Duodenal mucosa (tissue), 2 donors: ENCODE measurements around the gene CNOT8.

Experiments used
- H3K27ac ChIP-seq: one replicate; pipeline ENCODE4 v1.7.0; 2013; ENCODE audit warnings: low read depth, low read length
- H3K27me3 ChIP-seq, 2 donors: one replicate each; pipeline ENCODE4 v1.7.0; 2013; ENCODE audit warnings: low read length in 2 of 2, control low read depth in 1 of 2; ENCODE audit not compliant: insufficient read depth in 2 of 2, control insufficient read depth in 1 of 2
- H3K36me3 ChIP-seq, 2 donors: one replicate each; pipeline ENCODE4 v1.7.0; 2013; ENCODE audit warnings: low read length in 2 of 2, control low read depth in 1 of 2; ENCODE audit not compliant: insufficient read depth in 2 of 2, control insufficient read depth in 1 of 2
- H3K4me1 ChIP-seq, 2 donors: one replicate each; pipeline ENCODE4 v1.7.0; 2013; ENCODE audit warnings: low read length in 2 of 2, control low read depth in 1 of 2; ENCODE audit not compliant: insufficient read depth in 2 of 2, control insufficient read depth in 1 of 2
- H3K4me3 ChIP-seq, 2 donors: one replicate each; pipeline ENCODE4 v1.7.0; 2013; ENCODE audit warnings: low read length in 2 of 2, low read depth in 1 of 2
- H3K9ac ChIP-seq, 2 donors: one replicate each; pipeline ENCODE4 v1.7.0; 2013; ENCODE audit warnings: low read length in 2 of 2, low read depth in 1 of 2
- H3K9me3 ChIP-seq, 2 donors: one replicate each; pipeline ENCODE4 v1.7.0; 2013; ENCODE audit warnings: low read length in 2 of 2, control low read depth in 1 of 2; ENCODE audit not compliant: control insufficient read depth in 1 of 2

The CNOT8 gene

DNA sequence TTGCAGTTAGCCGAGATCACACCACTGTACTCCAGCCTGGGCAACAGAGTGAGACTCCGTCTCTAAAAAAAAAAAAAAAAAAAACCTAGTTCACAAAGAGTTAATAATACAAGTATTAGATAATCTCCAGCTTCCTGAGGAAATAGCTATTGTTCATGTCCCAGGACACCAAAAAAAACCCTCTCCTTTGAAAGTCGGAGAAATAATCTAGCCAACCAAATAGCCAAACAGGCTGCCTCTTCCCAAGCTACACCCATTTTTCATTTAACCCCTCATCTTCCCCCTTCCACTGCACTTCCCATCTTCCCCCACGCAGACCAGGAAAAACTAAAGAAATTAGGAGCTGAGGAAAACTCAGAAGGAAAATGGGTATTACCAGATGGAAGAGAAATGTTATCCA is 23.6 kb downstream of the CNOT8 start:
- peaks cover 15 to 26% of the 10 kb centered on the region in 2 donors for H3K36me3 ChIP-seq
- no peak overlapping the region for H3K27ac ChIP-seq
- peaks cover 32 to 33% of the 10 kb centered on the region in 2 donors for H3K9me3 ChIP-seq
- H3K4me3 ChIP-seq: no peak overlapping the region
- no peaks in the 10 kb centered on the region for H3K27me3 ChIP-seq
- H3K4me1 ChIP-seq: no peaks in the 10 kb centered on the region
- H3K9ac ChIP-seq: no peak overlapping the region

DNA sequence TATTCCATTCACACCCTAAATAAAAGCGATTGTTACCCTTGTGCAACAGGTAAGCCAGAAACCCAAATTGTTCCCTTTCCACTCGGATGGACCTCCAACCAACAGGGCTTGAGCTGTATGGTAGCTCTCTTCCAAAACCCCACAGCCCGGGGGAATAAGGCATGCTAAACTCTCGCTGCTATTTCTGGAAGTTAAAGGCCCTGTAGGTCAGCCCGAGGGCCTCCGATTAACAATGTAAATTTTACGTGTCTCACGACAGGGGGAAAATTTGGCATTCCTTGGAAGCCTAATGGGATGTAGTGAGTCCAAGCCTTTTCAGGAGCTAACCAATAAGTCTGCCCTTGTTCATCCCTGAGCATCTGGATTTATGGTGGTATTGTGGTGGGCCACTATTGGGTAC is 26.0 kb downstream of the CNOT8 start:
- Histone ChIP-seq H3K4me1 (no peaks in the 10 kb centered on the region), H3K9ac (no peak overlapping the region), H3K9me3 (peaks cover 23 to 28% of the 10 kb centered on the region in 2 donors), H3K36me3 (peaks cover 26 to 46% of the 10 kb centered on the region in 2 donors), H3K27me3 (no peaks in the 10 kb centered on the region), H3K4me3 (no peak overlapping the region), H3K27ac (no peak overlapping the region)

DNA sequence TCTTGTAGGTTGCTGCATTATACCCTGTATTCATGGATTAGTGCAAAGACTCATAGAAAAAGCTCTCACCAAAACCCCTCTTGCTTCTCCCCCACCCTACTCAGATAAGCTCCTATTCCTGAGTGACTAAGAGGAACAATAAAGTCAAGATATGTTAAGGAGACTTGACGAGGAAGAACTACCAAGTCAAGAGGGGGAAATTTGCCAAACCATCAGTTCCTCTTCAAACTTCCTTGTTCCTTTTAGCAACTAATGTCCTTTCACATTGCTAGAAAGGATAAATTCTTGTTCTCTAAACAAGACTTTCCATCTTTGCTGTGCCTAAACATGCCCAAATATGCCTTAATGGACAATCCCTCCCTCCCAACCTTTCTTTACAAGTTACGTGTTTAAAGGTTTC is 27.0 kb downstream of the CNOT8 start:
- H3K36me3 ChIP-seq: peaks cover 26 to 53% of the 10 kb centered on the region in 2 donors
- H3K27me3 ChIP-seq: no peaks in the 10 kb centered on the region
- no peak overlapping the region for H3K27ac ChIP-seq

DNA sequence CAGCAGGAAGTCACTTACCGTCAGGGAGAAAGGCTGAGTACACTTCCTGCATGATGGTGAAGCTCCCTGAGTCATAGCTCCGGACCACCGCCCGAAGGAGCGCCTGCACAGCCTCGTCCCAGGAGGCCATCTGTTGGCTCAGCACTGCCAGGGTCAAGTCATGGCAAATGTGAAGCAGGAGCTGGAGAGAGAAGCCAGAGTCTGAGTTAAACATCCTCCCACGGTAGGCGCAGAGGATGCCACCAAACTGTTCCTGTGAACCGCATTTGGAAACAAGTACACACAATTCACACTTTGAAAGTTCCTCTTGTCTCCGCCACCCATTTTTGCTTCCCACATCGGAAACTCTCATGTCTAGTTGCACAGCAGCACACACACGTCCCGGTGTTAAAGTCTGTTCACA is 33.9 kb downstream of the CNOT8 start:
- Histone ChIP-seq H3K9ac (no peak overlapping the region), H3K27me3 (no peaks in the 10 kb centered on the region), H3K27ac (no peak overlapping the region), H3K4me1 (peaks cover 0 to 9% of the 10 kb centered on the region in 2 donors), H3K9me3 (peaks cover 0 to 4% of the 10 kb centered on the region in 2 donors), H3K4me3 (no peak overlapping the region), H3K36me3 (peaks cover 34 to 79% of the 10 kb centered on the region in 2 donors)

More for the DNA sequence above, 27.0 kb downstream of the CNOT8 start:
- Histone ChIP-seq H3K4me1 (no peaks in the 10 kb centered on the region), H3K9me3 (peaks cover 23 to 28% of the 10 kb centered on the region in 2 donors), H3K9ac (no peak overlapping the region), H3K4me3 (no peak overlapping the region)

GRCh38 chr5:154893381-154893780 is 35.0 kb downstream of the CNOT8 start:
- no peak overlapping the region for H3K27ac ChIP-seq
- H3K36me3 ChIP-seq: peaks cover 29 to 78% of the 10 kb centered on the region in 2 donors

GRCh38 chr5:154895606-154896561 is 37.5 kb downstream of the CNOT8 start:
- no peaks in the 10 kb centered on the region for H3K9me3 ChIP-seq
- no peak overlapping the region for H3K27ac ChIP-seq
- no peaks in the 10 kb centered on the region for H3K27me3 ChIP-seq
- peaks cover 0 to 9% of the 10 kb centered on the region in 2 donors for H3K4me1 ChIP-seq
- H3K4me3 ChIP-seq: no peak overlapping the region
- H3K36me3 ChIP-seq: peaks cover 35 to 78% of the 10 kb centered on the region in 2 donors
- H3K9ac ChIP-seq: no peak overlapping the region

More at GRCh38 chr5:154893381-154893780, 35.0 kb downstream of the CNOT8 start:
- no peak overlapping the region for H3K4me3 ChIP-seq
- H3K9me3 ChIP-seq: no peaks in the 10 kb centered on the region
- H3K4me1 ChIP-seq: peaks cover 0 to 9% of the 10 kb centered on the region in 2 donors
- H3K27me3 ChIP-seq: no peaks in the 10 kb centered on the region
- H3K9ac ChIP-seq: no peak overlapping the region

GRCh38 chr5:154896562-154897165 is 38.2 kb downstream of the CNOT8 start:
- Histone ChIP-seq H3K9me3 (no peaks in the 10 kb centered on the region), H3K4me3 (no peak overlapping the region), H3K9ac (no peak overlapping the region), H3K4me1 (peaks cover 0 to 9% of the 10 kb centered on the region in 2 donors), H3K27ac (no peak overlapping the region), H3K27me3 (no peaks in the 10 kb centered on the region), H3K36me3 (peaks cover 33 to 78% of the 10 kb centered on the region in 2 donors)

- peaks cover 38 to 84% of the 10 kb centered on the region in 2 donors for H3K36me3 ChIP-seq
- H3K27me3 ChIP-seq: no peaks in the 10 kb centered on the region
- no peak overlapping the region for H3K4me3 ChIP-seq
- H3K9ac ChIP-seq: no peak overlapping the region
- H3K4me1 ChIP-seq: peaks cover 0 to 9% of the 10 kb centered on the region in 2 donors
- H3K9me3 ChIP-seq: no peaks in the 10 kb centered on the region
- no peak overlapping the region for H3K27ac ChIP-seq
These were observed 39.8 kb downstream of the CNOT8 start for GRCh38 chr5:154898210-154898609.

- H3K9ac ChIP-seq: no peak overlapping the region
- peaks cover 35 to 77% of the 10 kb centered on the region in 2 donors for H3K36me3 ChIP-seq
These were observed 40.9 kb downstream of the CNOT8 start for GRCh38 chr5:154899151-154899816.

More at GRCh38 chr5:154899151-154899816, 40.9 kb downstream of the CNOT8 start:
- no peaks in the 10 kb centered on the region for H3K27me3 ChIP-seq
- H3K4me1 ChIP-seq: peaks cover 0 to 9% of the 10 kb centered on the region in 2 donors
- H3K4me3 ChIP-seq: no peak overlapping the region
- H3K27ac ChIP-seq: no peak overlapping the region
- no peaks in the 10 kb centered on the region for H3K9me3 ChIP-seq
